BJ (cell line): ENCODE results near the gene PNPLA7. TPM values are rescaled to one million over a fixed set of nuclear protein-coding genes. Genes with fewer than 3 reads are reported as not detected.

Experiments used
- CTCF ChIA-PET: fragments of 350-600 bp; formaldehyde crosslinking; extraction: SDS; loops from one replicate; lab custom pipeline; 2021; ENCODE audit warnings: antibody characterized with exemption, inconsistent platforms; lab: Yijun Ruan, JAX
- POLR2A ChIA-PET: fragments of 300-600 bp; sonication (Branson Sonifier 250); formaldehyde crosslinking; extraction: SDS; loops from one replicate; lab custom pipeline; 2021; ENCODE audit warnings: antibody characterized with exemption; lab: Charles Lee
- DNase-seq: peaks from one replicate; pipeline ENCODE4 v3.0.0-alpha.2; 2011; ENCODE audit warnings: low read depth
- H3K27me3 ChIP-seq: 2 replicates; pipeline ENCODE4 v1.6.0; 2011; ENCODE audit warnings: low read length; ENCODE audit not compliant: control insufficient read depth, insufficient read depth
- H3K36me3 ChIP-seq: 2 replicates; pipeline ENCODE4 v1.5.1; 2011; ENCODE audit warnings: low read length; ENCODE audit not compliant: control insufficient read depth, insufficient read depth
- H3K4me3 ChIP-seq: 2 replicates; pipeline ENCODE4 v1.5.1; 2011; ENCODE audit warnings: low read depth, mild to moderate bottlenecking, control low read depth, low read length
- CTCF ChIP-seq: IDR thresholded peaks from 2 replicates; pipeline ENCODE4 v1.5.1; 2011; ENCODE audit warnings: low read depth, mild to moderate bottlenecking, control low read depth, inconsistent platforms, low read length, moderate library complexity; ENCODE audit not compliant: insufficient read depth
- polyA plus RNA-seq: library from polyadenylated mRNA; depleted of rRNA; stranded (reverse); fragments of >200 nt; gene quantifications from 2 replicates; pipeline ENCODE4 v1.2.3, GENCODE V29; 2011

PNPLA7 gene
- polyA plus RNA-seq, 1 experiment: 0.63 TPM

GRCh38 chr9:137497921-137498719 is 52.1 kb downstream of the PNPLA7 start:
- no peaks in the 10 kb centered on the region for H3K27me3 ChIP-seq
- TF ChIP-seq CTCF: no peak
- CTCF ChIA-PET: interaction anchor here (0.7 to 1.5 kb wide), 2 partner anchors 9 to 56 kb away, joined by 3 read pairs; no protein-coding TSS in a partner anchor
- POLR2A ChIA-PET: no interaction called here
- no peaks in the 10 kb centered on the region for H3K36me3 ChIP-seq
- H3K4me3 ChIP-seq: no peak overlapping the region
- DNase-seq: no peak

GRCh38 chr9:137496601-137497375 is 53.4 kb downstream of the PNPLA7 start:
- H3K27me3 ChIP-seq: no peaks in the 10 kb centered on the region
- DNase-seq: no peak
- H3K4me3 ChIP-seq: no peak overlapping the region
- POLR2A ChIA-PET: no interaction called here
- TF ChIP-seq CTCF: no peak
- no peaks in the 10 kb centered on the region for H3K36me3 ChIP-seq
- CTCF ChIA-PET: interaction anchor here (1.5 kb wide), 1 partner anchor 10 kb away, joined by 3 read pairs; no protein-coding TSS in a partner anchor

DNA sequence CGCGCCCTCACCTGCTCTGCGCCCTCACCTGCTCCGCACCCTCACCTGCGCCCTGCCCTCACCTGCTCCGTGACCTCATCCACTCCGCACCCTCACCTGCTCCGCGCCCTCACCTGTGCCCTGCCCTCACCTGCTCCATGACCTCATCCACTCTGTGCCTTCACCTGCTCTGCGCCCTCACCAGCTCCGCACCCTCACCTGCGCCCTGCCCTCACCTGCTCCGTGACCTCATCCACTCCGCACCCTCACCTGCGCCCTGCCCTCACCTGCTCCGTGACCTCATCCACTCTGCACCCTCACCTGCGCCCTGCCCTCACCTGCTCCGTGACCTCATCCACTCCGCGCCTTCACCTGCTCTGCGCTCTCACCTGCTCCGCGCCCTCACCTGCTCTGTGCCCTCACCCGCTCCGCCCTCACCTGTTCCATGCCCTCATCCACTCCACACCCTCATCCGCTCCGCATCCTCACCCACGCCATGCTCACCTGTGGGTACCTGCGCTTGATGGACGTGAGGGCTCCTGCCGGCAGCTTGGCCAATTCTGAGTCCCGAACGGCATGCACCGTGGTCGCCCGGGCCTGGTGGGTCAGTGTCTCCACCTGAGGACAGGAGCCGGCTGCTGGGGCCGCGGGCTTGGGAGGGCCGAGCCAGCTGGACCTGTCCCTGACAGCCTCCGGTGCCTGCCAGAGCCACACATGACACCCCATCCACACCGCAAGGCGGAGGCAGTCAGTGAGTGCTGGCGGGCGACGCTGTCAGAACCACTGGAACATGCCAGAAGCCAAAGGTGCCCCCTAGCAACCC is 55.5 kb downstream of the PNPLA7 start:
- DNase-seq: no peak
- Histone ChIP-seq H3K27me3 (no peaks in the 10 kb centered on the region), H3K4me3 (no peak overlapping the region), H3K36me3 (no peaks in the 10 kb centered on the region)
- CTCF ChIA-PET: interaction anchor here (0.6 to 1.1 kb wide), 2 partner anchors 19 to 27 kb away, joined by 3 read pairs; no protein-coding TSS in a partner anchor
- POLR2A ChIA-PET: no interaction called here
- no peak for TF ChIP-seq CTCF

DNA sequence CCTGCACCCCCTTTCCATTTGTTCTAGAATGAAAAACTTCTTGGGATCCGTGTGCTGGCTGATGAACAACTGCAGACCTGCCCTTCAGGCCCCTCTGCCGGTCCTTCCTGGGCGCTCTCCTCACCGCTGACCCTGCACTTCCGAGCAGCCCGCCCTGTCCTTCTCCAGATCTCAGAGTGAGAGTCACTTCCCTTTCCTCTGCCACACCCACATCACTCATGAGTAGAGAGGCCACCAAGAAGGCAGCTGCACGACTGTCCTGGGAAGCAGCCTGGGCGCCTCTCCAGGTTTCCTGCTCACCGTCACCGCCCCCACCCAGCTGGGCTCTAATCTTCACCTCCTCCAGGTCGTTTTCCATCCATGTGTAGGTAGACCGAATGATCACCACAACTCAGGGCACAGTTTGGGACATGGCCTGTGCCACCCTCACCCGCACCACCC is 56.1 kb downstream of the PNPLA7 start:
- no peak overlapping the region for H3K4me3 ChIP-seq
- no peaks in the 10 kb centered on the region for H3K27me3 ChIP-seq
- ChIA-PET POLR2A (no interaction called here), CTCF (interaction anchor here (1.1 kb wide), 1 partner anchor 19 kb away, joined by 3 read pairs; no protein-coding TSS in a partner anchor)
- DNase-seq: no peak
- H3K36me3 ChIP-seq: no peaks in the 10 kb centered on the region
- TF ChIP-seq CTCF: no peak
